HG03439 (cell line): ENCODE data around the gene POMT1.
"Not testable (repeated sequence)": the region's sequence is repeated elsewhere in the genome, so short reads cannot be mapped to it uniquely, and the experiment has no call there.

Experiments
- ATAC-seq: cut with Tn5 transposase; IDR thresholded peaks from one replicate; pipeline ENCODE4 v1.9.1; 2021; ENCODE audit warnings: mild to moderate bottlenecking, moderate library complexity; ENCODE audit not compliant: unreplicated experiment

The POMT1 gene, protein sequence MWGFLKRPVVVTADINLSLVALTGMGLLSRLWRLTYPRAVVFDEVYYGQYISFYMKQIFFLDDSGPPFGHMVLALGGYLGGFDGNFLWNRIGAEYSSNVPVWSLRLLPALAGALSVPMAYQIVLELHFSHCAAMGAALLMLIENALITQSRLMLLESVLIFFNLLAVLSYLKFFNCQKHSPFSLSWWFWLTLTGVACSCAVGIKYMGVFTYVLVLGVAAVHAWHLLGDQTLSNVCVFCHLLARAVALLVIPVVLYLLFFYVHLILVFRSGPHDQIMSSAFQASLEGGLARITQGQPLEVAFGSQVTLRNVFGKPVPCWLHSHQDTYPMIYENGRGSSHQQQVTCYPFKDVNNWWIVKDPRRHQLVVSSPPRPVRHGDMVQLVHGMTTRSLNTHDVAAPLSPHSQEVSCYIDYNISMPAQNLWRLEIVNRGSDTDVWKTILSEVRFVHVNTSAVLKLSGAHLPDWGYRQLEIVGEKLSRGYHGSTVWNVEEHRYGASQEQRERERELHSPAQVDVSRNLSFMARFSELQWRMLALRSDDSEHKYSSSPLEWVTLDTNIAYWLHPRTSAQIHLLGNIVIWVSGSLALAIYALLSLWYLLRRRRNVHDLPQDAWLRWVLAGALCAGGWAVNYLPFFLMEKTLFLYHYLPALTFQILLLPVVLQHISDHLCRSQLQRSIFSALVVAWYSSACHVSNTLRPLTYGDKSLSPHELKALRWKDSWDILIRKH

DNA sequence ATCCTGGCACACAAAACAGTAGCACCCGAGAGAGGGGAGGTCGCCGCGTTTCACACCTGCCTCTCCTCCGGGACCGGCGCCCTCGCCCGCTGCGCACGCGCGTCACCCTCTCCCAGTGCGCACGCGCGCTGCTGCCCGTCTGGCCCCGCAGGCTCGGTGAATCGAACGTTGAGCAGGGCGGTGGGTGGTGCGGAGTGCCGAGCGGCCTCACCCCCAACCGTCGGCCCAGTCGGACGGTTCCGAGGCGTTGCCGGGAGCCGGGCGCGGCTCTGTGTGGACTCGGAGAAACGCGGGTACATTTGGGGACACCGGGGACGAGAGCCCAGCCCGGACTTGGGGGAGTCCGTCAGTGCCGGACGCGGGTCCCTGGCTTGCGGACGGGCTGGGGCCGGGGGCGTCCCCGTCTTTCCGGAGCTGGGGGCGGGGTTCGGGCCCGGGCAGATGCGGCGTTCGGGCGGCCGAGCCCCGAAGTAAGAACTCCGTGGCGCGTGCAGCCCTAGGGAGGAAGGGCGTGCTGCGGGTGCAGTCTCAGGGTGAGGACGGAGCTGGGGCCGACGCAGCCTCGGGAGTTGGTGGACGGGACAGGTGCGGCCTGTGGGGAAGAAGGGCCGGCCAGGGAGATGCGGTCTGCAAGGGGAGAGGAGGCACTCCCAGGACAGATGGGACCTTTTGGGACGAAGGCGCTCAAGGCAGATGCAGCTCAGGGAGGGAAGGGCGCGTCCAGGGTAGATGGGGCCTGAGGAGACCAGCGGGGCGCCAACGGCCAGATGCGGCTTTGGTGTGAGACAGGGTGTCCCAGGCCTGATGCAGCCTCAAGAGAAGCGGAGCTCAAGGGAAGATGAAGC, at the start of gene POMT1:
Gene POMT1 (plus strand): TSS at position 138 of the 845 bp plus-strand sequence. CDS start 1,301 bp downstream, outside the sequence.
- ATAC-seq: peak; percentile 87

DNA sequence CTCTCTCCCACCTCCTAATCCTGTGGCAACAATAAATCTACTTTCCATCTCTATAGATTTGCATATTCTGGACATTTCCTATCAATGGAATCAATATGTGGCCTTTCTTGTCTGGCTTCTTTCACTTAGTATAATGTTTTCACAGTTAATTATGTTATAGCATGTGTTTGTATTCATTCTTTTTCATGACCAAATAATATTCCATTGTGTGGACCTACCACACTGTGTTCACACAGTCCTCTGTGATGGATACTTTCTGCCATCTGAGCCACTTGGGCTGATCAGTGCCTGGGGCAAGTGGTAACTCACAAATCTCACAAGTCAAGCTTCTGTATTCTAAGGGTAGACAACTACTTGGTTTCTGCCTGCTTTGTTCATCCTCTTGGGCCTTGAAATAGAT, 48.7 kb upstream of the POMT1 start:
- no peak for ATAC-seq

DNA sequence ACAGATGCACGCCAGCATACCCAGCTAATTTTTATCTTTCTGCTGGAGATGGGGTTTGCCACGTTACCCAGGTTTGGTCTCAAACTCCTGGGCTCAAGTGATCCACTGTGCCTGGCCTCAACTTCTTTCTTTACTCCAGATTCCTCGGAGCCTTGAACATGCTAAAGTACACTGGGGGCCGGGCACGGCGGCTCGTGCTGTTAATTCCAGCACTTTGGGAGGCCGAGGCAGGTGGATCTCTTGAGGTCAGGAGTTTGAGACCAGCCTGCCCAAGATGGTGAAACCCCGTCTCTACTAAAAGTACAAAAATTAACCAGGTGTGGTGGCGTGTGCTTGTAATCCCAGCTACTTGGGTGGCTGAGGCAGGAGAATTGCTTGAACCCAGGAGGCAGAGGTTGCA, 47.1 kb upstream of the POMT1 start:
- not testable (repeated sequence) for ATAC-seq

DNA sequence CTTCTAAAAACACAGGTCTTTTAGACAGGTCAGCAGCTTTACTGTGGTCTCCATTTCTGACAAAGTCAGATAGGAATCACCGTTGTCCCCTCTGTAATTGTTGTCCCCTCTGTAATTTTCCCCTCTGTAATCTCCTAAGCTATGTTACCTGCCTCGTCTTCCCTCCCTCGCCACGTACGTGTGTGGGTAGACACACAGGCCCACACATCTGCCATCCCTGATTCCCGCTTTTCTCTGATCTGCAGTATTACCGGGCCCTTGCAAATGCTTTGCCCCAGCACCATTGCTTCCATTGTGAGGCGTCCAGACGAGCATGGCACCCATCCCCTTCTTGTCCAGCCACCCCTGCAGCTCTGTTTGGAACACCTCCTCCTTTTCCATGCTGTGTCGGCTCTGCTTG, 45.0 kb upstream of the POMT1 start:
- no peak for ATAC-seq

DNA sequence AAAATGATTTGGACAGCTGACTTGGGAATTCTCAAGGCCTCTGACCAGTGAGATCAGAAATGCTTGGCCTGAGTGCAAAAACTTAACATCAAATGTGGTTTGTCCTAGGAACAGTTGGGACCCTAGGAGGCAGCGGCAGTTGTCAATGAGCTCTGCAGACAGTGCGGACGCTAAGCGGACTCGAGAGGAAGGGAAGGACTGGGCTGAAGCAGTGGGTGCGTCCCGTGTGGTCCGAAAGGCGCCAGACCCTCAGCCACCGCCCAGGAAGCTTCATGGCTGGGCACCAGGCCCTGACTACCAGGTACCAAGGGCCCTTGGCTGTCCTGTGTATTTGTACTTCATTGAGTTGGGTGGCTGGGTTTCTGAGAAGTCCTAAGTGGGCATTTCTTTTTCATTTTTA, 43.7 kb upstream of the POMT1 start:
- no peak for ATAC-seq

DNA sequence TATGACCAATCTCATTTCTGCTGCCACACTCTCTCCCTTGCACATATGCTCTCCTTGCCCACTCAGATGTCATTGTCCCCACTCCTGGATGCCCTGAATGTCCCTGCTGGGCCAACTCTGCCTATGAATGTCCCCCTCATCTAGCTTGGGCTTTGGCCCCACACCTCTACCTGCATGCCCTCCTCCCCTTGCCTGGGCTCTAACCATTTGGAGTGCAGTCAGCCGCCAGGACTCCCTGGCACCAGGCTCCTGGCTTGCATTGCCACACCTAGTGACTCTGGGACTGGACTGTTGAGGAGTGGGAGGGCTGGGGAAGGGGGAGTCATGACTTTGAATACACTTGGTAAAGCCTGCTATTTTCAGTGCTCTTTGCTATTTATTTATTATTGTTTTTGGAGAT, 41.6 kb upstream of the POMT1 start:
- no peak for ATAC-seq

DNA sequence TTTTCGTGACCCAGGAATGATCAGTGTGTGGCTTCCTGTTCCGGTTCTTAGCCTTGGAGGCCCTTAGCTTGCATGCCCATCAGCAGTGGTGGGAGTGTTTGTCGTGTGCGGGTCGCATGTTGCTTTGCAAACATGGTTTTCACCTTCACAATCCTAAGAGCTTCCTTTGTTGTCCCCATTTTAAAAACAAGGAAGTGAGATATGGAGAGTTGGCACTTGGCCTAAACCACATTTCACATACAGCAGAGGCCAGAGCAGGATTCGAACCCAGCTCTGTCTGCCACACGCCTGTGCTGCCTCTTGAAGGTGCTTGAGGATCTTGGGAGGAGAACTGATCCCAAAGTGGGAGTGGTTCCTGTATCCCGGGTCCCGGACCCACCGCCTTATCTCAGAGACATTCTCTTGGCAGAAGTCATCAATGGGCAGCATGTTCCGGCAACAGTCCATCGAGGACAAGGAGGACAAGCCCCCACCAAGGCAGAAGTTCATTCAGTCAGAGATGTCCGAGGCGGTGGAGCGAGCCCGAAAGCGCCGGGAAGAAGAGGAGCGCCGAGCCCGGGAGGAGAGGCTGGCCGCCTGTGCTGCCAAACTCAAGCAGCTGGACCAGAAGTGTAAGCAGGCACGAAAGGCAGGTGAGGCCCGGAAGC, 38.2 kb upstream of the POMT1 start:
- ATAC-seq: no peak

DNA sequence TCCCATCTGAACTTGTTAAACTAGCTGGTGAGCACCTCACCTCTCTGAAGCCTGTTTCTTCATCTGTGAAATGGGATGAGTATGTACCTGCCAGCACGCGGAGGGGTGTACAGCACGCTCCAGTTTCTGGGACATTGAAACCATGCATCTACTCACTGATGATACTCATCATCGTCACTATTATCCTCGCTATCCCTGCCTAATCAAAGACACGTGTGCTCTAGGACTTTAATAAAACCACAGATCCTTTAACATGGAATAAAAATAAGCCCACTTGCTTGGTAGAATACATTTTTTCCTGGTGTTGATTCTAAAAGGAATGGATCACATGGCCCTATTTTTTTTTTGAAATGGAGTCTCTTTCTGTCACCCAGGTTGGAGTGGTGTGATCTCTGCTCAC, 37.3 kb upstream of the POMT1 start:
- no peak for ATAC-seq

DNA sequence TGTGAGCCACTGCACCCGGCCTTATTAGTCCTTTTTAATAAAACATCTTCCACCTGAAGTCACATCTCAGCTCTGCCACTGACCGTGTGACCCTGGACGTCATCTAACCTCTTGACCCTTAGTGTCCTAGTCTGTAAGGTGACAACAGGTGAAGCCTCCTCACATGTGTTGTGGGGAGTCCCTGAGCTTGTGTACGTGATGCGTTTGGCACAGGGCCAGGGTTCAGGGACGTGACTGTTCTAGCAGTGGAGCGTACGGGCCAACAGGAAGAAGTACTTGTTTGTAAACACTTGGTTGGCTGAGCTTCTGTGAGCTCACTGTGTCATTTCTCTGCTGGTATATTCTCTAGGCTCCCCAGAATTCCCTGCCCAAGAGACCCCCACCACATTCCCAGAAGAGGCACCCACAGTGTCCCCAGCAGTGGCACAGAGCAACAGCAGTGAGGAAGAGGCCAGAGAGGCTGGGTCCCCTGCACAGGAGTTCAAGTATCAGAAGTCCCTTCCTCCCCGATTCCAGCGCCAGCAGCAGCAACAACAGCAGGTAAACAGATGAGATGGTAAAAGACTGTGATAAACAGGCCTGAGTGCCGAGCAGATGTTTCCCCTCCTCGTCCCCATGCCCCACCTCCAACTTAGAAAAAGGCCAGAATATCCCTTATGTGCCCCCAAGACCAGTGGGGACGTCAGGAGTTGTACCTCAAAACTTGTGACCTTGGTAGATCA, 35.3 kb upstream of the POMT1 start:
- no peak for ATAC-seq

DNA sequence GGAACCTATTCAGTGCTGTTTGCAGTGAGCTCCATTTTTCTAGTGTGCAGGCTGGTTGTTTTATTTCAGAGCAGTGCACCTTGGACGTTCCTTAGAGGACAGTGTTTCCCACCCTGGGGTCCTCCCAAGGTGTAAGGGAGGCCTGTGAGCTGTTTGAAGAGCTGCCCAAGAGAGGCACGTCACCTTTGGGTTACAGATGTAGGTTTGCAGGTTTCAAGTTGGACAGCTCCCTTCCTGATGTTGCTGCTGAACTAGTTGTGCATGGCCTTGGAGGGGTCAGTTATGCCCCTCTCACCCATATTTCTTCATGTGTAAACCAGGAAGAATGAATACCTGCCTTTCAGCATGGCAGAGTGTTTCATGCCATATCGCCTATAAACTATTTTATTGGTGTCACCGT, 34.7 kb upstream of the POMT1 start:
- ATAC-seq: no peak

DNA sequence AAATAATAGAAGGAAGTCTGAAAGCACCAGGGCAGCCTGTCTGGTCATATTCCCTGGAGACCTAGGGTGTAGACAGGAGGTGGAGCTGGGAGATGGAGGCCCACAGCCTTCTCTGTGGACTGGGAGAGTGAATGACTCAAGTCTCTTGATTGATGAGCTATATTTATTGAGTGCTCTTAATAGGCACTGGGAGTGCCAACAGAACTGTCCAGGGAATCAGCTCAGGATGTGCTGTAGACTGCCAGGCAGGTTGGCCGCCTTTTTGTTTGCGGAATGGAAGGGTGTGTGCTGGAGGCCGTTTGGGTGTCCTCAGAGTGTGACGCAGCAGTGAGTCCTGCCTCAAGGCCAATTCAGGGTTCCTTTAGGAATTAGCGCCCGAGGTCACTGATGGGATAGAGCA, 33.4 kb upstream of the POMT1 start:
- ATAC-seq: no peak

DNA sequence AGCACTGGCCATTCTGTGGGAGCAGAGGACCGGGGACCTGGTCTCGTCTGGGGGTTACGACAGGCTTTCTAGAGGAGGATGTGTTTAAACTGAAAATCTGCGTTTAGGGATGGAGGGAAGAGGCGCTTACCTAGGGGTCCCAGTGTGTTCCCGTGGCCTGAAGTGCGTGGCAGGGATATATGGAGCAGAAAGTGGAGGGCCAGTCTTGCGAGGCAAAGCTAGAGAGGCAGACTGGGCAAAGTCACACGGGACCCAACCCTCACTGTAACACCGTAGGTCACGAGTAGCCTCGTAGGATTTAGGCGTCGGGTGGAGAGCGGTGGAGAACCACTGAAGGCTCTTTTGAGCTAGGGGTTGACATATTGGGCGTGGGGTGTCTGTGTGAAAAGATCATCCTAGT, 32.8 kb upstream of the POMT1 start:
- no peak for ATAC-seq

DNA sequence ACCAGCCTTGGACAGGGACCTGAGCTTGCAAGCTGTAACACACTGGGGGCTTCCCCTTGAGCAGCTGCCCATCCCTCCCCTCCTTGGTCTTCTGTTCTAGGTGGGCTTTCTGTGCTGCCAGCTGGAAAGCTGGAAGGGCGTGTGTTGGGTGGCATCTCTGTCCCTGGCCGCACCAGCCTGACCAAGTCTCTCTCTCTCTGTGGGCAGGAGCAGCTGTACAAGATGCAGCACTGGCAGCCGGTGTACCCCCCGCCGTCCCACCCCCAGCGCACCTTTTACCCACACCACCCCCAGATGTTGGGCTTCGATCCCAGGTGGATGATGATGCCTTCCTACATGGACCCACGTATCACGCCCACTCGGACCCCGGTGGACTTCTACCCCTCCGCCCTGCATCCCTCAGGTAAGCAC, 32.1 kb upstream of the POMT1 start:
- no peak for ATAC-seq

DNA sequence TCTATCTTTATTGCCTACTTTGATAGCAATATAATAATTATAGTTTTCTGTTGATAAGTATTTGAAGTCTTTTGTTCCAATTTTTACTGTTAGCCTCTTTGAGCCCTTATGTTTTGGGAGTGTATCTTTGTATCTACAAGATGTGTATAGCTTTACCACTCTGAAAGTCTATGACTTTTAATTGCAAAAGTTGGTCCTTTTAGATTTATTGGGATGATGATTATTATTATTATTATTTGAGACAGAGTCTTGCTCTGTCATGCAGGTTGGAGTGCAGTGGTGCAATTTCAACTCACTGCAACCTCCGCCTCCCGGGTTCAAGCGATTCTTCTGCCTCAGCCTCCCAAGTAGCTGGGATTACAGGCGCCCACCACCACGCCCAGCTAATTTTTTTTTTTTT, 30.6 kb upstream of the POMT1 start:
- ATAC-seq: not testable (repeated sequence)

DNA sequence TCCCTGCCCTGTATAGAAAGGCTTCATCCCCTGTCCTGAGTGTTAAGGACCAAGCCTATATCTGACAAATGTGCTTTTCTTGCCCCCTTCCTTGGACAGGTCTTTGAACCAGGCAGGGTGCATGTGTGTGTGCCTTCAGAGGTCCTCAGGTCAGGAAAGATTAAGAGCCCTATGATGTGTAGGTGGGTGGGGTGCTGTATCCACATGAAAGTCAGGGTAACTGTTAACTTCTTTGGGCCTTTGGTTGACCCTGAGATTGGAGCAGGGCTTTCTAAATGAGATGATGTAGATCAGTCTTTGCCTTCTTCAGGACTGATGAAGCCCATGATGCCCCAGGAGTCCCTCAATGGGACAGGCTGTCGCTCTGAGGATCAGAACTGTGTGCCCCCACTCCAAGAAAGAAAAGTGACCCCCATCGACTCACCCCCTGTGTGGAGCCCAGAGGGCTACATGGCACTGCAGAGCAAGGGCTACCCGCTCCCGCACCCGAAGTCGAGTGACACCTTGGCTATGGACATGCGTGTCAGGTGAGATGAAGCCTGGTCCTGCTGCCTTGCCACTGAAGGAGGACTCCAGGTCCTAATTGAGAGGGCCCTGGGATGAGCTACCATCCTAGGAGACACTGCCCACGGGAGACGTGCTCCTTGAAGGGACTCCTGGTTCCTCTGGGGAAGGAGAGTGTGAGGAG, 29.4 kb upstream of the POMT1 start:
- ATAC-seq: no peak

DNA sequence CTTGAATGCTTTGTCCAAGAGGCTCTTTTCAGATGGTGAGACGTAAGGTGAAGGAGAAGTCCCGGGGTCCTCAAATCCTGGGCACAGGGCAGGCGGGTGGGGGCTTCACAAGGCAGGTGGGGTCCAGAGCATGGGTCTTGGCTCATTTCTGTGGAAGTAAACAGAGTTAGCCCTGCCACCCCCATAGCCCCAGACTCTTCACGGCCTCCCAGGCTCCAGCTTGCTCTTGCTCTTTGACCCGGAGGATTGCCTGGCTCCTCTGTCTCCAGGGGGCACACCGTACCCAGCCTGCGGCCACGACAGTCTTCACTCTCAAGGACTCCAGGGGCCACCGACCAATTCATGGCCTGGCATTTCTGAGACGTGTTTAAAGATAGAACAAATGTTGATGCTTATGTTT, 28.8 kb upstream of the POMT1 start:
- ATAC-seq: no peak

DNA sequence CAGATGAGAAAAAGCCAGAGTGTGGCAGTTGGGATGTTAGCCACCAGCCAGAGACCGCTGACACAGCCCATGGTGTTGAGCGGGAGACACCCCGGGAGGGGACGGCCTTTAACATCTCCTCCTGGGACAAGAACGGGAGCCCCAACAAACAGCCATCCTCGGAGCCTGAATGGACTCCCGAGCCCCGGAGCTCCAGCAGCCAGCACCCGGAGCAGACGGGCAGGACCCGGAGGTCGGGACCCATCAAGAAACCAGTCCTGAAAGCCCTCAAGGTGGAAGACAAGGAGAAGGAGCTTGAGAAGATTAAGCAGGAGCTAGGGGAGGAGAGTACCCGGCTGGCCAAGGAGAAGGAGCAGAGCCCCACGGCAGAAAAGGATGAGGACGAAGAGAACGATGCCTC, 28.0 kb upstream of the POMT1 start:
- ATAC-seq: no peak

DNA sequence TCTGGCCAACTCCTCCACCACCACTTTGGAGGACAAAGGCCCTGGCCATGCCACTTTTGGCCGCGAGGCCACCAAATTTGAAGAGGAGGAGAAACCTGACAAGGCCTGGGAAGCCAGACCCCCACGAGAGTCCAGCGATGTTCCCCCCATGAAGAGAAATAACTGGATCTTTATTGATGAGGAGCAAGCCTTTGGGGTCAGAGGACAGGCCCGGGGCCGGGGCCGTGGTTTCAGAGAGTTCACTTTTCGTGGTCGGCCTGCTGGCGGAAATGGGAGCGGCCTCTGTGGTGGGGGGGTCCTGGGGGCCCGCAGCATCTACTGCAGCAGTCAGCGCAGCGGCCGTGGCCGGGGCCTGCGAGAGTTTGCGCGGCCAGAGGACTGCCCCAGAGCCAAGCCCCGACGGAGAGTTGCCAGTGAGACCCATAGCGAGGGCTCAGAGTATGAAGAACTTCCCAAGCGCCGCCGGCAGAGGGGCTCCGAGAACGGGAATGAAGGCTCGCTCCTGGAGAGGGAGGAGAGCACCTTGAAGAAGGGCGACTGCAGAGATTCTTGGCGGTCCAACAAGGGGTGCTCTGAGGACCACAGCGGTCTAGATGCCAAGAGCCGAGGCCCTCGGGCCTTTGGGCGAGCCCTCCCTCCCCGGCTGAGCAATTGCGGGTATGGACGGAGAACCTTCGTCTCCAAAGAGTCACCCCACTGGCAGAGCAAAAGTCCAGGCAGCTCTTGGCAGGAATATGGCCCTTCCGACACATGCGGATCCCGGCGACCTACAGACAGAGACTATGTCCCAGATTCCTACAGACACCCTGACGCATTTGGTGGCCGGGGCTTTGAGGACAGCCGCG, 27.4 kb upstream of the POMT1 start:
- no peak for ATAC-seq
